HG03060 (cell line): ENCODE results near the gene ATP8B1.
"Not testable (repeated sequence)": the region's sequence is repeated elsewhere in the genome, so short reads cannot be mapped to it uniquely, and the experiment has no call there.

Experiments
- ATAC-seq: cut with Tn5 transposase; IDR thresholded peaks from one replicate; pipeline ENCODE4 v1.9.1; 2021; ENCODE audit warnings: low read depth, moderate number of reproducible peaks; ENCODE audit not compliant: unreplicated experiment

Gene ATP8B1

DNA sequence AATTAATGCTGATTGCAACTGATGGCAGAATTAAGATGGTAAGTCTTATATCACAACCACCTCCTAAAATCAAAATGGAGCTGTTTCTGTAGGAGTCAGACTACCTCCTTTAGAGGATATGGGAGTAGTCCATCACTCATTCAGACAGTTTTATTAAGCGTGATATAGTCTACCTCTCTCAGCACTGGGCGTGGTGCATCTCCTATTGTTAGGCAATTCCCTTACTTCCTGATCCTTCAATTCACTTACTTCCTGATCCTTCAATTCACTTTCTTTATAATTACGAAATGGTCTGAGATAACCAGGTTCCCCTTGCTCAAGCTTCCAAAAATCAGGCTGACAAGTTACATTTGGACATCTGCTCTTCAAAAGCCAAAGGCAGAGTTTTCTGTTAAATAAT, 31.9 kb downstream of the ATP8B1 start:
- no peak for ATAC-seq

DNA sequence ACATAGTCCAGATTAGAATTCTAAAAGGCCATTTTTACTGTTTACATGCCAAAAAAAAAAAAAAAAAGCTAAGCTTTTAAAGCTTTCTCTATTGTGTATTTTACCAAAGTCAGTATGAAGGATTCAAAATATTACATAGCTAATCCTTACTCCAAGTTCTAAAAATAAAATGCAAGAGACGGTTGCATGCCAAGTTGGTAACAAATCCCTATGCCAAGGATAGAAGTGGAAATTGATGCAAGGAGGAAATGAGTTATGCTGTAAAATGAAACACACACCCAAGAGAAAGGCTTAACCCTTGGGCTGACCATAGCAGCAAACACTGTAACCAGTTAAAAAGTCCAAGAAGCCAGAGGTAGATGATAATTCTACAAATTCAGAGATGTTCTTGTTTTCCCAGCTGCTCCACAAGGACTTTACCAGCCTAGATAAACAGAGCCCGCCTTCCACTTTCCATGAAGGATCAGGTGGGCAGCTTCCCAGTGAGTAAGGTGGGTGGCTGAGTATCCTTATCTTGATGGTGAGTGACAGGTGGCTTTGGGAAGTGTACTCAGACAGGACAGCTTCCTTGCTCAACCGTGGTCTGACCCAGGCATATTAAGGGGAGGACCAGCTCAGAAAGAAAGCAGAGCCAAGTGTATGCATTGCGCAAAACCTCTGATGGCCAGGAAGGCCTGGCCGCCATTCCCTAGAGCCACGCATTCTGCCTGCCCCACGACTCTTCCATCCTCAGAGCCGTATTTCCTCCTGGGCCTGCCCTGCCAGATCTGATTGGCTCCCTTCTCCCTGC, 34.4 kb downstream of the ATP8B1 start:
- ATAC-seq, result no peak

DNA sequence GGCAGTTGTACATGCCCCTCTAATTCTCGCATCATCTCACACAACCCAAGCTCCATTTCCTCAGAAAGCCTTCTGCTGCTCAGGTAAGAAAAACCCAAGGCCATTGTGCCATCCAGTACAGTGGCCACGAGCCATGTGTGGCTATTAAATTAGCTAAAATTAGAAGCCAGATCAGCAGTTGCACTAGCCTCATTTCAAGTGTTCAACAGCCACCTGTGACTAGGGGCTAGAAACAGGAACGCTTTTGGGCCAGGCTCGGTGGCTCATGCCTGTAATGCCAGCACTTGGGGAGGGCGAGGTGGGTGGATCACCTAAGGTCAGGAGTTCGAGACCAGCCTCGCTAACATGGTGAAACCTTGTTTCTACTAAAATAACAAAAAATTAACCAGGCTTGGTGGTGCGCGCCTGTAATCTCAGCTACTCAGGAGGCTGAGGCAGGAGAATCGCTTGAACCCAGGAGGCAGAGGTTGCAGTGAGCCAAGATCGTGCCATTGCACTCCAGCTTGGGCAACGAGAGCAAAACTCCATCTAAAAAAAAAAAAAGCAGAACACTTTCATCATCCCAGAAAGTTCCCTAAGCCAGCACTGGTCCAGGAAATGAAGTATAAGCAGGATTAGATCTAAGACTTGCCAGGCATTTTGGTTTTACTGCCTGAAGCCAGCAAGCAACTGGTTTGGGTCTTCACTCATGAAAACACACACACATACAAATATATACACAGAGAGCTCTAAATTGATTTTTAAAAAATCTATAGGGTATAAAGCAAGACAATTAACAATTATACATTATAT, 35.7 kb downstream of the ATP8B1 start:
- no peak for ATAC-seq

DNA sequence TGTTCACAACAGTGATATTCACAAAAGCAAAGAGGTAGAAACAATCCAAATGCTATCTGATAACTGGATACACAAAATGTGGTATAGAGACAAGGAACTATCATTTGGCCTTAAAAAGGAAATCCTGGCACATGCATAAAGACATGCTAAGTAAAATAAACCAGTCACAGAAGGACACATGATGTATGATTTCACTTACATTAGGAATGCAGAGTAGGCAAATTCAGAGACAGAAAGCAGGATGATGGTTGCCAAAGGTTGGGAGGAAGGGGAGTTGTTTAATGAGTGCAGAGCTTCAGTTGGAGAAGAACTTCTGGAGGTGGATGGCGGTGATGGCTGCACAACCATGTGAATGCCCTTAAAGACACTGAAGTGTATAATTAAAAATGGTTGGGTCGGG, 38.1 kb downstream of the ATP8B1 start:
- ATAC-seq, result no peak

DNA sequence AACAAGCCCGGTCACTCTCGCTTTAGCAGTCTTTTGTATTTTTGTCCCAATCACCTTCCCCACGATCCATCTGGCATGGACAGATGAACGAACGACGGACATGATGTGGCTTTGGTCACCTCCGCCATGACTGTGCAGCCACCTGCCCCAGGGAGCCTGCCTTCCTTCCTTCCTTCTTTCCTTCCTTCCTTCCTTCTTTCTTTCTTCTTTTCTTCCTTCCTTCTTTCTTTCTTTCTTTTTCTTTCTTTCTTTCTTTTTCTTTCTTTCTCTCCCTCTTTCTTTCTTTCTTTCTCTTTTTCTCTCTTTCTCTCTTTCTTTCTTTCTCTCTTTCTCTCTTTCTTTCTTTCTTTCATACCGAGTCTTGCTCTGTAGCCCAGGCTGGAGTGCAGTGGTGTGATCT, 39.0 kb downstream of the ATP8B1 start:
- no peak for ATAC-seq

DNA sequence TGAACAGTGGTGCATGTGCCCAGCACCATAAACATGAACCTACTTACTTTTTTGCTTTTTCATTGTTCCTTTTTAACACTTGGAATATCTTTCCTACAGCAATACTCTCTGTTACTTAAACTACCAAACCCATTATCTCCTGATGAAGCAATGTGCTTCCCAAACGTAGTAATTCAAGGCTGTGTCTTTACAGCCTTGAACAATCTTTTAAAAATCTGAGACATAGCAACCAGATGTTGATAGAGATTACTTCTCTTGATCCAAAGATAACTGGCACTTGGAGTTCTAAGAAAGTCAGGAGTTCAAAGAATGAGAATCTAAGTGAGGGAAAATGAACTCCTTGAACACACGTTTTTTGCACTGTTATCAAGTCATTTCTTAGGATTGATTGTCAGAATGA, 40.4 kb downstream of the ATP8B1 start:
- no peak for ATAC-seq

DNA sequence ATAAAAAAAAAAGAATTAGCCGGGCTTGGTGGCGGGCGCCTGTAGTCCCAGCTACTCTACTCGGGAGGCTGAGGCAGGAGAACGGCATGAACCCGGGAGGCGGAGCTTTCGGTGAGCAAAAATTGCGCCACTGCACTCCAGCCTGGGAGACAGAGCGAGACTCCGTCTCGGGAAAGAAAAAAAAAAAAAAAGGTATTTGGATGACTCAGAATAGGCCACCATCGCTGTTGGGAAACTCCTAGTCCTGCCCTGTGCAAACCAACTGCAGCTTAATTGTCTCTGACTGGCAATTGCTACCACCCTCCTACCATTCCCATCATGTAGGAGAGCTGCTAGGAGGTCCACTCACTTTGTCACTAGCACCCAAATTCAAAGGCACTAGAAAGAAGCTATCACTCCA, 43.5 kb downstream of the ATP8B1 start:
- ATAC-seq, result no peak

DNA sequence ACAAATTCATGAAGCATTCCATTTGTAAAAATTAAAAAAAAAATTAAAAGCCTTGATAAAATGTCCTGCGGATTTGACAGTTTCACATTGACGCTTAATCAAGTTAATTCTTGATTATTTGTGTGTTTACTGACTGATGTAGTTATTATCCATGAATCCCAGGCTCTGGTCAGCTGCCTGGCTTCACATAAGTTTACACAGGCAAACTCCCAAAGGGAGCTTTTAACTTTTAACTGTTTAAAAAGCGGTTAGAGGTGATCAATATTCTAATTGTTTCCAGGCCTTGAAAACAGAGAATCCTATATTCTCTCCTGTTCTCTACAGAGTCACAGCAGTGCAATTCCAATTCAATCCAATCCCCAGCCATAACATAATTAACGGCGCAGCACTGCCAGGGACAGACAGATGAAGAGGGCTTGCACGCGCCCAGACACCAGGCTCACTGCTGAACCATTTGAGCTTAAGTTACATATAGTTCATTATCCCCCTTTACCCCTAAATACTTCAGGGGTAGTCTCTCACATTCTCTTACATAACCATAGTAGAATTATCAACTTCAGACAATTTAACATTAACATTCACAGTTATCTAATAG, 47.5 kb downstream of the ATP8B1 start:
- ATAC-seq, result no peak

DNA sequence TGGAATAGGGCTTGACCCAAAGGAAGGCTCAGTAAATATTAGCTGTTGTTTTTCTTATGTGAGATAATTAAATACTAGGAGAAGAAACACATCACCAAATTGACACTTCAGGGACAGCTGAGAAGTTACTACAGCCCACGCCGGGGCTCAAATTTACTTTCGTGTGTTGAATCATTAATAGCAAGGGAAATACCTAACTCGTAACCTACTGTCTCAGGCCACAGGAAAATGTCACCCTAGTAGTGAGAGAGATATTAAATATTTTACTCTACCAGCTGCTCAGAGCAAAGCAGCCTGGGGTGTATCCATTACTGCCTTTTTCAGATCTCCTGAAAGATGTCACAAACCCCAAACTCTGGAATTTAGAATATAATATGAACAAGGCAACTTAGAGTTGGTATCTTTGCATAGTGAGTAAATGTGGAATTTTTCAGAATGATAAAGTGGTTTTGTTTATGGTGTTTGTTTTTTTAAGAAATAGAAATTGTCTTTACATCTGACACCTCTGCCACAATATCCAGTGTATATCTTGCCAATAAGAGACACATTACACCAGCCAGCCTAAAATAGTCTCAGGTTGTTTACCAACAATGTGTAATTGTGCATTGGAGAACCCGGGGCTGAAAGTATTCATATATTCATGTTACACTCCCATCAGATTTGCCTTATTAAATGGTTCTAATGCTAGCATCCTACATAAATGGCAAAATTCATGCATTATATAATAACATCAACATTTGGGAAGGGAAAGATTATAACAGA, 48.4 kb downstream of the ATP8B1 start:
- ATAC-seq, result peak; percentile 87

DNA sequence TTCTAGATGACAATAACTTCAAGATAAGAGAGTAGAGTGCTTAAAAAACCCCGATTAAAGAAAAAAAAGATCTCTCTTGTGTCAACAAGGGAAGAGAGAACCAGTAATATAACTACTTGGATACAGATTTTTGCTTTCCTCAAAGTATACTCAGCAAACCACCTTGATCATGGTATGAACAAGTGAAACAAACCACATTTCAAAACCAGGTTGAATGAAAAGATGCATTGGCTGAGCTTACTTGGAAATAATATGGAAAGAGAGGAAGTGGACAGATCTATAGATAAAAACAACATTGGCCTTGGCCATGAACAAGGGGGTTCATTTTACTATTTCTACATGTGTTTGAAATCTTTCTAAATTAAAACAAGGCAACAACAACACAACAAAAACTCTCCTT, 50.1 kb downstream of the ATP8B1 start:
- ATAC-seq, result no peak

DNA sequence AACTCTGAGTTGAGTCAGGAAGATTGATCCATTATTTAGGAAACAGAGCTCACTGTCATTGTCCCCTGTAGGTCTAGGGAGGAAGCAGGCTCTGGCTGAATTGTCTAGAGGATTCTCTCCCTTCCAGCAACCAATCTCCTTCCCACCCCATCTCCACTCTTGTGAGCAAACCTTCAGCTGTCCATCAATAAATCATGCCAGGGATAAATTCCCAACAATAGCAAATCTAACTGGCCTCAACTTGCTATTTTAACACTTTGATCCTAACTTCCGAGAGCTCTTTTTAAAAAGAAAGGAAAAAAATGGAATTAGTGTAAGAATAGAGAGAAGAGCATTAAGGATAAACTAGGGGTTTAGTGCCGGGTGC, 53.5 kb downstream of the ATP8B1 start:
- ATAC-seq, result no peak

DNA sequence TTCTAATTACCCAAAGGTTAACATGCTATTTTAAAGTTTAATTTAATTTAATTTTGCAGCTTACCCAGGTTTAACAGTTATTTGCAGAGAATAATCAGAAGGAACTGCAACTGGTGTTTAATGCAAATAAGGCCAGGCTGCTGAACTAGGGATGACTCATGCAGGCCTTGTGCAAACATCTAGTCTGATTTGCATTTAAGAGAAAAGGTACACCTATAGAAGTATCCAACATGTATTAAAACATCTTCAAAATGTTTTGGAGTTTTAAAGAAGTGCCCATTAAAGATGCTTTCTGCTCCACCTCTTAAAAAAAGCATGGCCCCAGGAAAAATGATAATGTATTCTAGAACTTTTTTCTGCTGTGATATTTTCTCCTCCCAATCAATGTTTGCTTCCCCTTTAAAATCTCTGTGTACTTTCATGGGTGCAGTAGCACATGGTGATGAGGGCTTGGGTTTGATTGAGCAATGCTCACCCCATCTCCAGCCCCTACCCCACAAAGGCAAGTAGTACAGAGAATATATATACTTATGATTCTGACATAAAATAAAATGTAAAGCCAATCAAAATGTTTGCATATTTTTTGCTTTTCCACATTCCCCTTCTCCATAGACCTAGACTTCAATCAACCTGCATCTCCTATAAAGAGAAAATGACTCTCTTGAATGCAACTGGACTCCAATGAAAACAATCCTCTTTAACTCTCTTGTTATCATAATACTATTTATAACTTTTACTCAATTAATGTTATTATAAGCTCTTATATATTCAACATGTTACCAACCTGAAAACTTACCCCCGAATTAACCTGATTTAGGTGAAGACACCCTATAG, 54.1 kb downstream of the ATP8B1 start:
- no peak for ATAC-seq

DNA sequence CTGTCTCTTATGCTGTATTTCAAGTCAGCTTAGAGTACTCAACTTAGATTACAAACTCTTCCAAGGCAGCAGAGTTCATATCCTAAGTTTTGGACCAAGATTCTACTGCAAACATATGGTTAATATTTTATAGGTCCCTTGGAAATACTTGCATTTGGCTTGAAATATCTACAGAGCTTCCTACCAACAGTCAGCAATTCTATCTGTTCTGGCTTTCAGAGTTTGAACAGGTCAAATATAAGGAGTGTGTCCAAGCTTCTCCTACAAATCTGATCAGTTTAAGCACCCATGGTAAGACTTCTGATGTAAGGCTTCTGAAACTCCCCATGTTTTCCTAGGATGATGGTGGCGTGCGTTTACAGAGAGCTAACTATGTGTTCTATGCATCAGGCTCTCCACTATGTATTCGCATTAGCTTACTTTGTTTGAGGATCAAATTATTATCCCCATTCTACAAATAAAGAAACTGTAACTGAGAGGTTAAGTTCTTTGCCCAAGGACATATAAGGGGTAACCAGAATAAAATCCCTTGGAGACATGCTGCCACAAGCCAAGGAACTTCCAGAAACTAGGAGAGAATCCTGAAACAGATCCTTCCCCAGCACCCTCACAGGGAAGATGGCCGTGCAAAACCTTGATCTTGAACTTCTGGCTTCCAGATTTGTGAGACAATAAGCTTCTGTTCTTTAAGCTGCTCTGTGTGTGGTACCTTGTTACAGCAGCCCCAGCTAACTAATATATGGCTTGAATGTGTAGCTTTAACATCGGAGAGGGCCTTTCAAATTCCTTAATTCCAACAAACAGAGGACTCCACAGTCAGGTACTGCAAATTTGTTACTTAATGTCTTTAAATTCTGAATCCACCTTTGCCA, 55.1 kb downstream of the ATP8B1 start:
- no peak for ATAC-seq

DNA sequence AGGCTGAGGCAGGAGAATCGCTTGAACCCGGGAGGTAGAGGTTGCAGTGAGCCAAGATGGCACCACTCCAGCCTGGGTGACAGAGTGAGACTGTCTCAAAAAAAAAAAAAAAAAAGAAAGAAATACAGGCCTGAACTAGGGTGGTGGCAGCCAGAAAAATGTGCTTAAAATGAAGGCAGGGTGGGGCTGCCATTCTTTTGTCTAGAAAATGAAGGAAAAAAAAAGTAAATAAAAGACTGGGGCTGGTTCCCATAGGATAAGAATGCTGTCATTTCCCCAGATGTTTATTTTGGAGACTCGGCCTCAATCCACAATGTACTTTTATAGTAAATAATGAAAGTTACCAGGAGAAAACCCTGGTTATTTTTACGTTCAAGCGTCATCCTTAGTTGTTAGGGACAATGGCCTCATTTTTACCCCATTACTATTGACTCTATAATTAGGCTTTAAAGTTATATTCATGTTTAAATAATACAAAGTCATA, 58.9 kb downstream of the ATP8B1 start:
- ATAC-seq, result no peak

DNA sequence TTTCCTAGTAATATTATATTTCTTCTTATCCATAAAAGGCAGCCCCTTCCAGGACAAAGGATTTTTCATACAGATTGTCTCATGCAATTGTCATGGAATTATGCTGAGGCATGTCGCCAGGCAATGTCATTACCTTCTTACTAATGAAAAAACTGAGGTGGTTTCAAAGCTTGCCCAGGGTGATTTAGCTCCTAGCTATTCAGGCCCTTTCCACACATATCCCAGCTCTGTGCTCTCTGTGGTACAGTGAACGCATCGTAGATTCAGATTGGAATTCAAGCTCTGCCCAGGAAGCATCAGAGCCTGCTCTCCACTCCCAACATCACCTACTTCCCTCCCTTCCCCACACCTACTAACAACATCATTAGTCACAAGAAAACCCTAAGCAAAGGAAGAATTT, 60.1 kb downstream of the ATP8B1 start:
- no peak for ATAC-seq

DNA sequence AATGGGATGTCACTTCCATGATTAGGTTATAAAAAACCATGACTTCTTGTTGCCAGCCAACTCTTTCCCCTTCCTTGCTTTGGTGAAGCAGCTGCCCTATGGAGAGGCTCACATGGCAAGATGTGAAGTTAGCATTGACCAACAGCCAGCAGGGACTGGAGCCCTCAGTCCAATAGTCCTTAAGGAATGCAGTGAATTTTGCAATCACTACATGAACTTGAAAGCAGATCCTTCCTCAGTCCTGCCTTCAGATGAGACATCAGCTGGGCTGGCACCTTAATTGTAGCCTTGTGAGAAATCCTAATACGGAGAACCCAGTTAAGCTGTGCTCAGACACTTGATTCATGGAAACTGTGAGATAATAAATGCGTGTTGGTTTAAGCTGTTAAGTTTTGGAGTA, 61.8 kb downstream of the ATP8B1 start:
- ATAC-seq, result no peak

DNA sequence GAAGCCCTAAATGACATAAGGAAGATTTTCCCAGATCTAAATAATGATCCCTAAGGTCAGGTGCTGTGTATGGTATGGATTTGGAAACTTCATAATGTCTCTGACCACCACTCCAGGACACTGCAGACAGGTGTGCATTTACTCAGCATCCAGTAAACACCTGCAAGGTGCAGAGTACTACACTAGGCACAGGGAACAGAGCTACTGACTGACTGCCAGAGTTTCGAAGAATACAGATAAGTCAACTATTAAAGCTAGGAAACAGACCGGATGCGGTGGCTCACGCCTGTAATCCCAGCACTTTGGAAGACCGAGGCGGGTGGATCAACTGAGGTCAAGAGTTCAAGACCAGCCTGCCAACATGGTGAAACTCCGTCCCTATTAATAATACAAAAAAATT, 65.0 kb downstream of the ATP8B1 start:
- ATAC-seq, result no peak

DNA sequence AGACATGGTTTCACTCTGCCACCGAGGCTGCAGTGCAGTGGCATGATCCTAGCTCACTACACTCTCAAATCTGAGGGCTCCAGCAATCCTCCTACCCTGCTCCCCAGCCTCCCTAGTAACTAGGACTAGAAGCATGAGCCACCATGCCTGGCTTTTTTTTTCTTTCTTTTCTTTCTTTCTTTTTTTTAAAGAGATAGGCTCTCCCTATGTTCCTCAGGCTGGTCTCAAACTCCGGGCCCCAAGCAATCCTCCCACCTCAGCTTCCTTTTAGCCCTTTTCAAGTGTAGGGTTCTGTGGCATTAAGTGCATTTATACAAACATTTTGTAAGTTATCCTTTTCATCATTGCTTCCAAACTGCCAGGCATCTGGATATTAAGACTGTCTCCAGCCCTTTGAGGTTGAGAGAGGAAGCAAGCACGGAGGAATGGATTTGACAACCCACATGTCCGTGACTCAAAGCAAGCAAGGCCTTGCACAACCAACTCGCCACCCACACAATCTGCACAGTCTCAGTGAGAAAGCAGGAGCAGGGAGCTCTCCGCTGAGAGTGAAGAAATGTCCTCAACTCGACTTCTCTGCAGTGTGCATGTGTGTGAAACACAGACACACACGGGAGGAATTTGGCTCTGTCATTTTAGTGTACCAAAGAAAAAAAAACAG, 65.6 kb downstream of the ATP8B1 start:
- ATAC-seq, result no peak

DNA sequence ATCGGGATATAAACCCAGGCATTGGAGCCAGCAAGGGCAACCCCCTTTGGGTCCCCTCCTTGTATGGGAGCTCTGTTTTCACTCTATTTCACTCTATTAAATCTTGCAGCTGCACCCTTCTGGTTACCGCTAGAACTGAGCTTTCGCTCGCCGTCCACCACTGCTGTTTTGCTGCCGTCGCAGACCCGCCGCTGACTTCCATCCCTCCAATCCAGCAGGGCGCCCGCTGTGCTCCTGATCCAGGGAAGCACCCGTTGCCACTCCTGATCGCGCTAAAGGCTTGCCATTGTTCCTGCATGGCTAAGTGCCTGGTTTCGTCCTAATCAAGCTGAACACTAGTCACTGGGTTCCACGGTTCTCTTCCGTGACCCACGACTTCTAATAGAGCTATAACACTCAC, 68.1 kb downstream of the ATP8B1 start:
- not testable (repeated sequence) for ATAC-seq
